GM23338 (cell line): Measurements from ENCODE around the gene RAB1B. TPM values are rescaled to one million over a fixed set of nuclear protein-coding genes. Genes with fewer than 3 reads are reported as not detected.

Experiments
- ATAC-seq: fragments of 200-7000 bp; cut with Tn5 transposase; 3 replicates; pipeline ENCODE4 v1.9.1; 2020
- DNase-seq: peaks from one replicate; pipeline ENCODE4 v3.0.0-alpha.2; 2015; ENCODE audit warnings: low spot score
- H2AFZ ChIP-seq: fragments of 200-600 bp; sonication (generic); 2 replicates; pipeline ENCODE4 v1.8.0; 2016; ENCODE audit warnings: antibody characterized with exemption, mild to moderate bottlenecking, moderate library complexity
- H3F3A ChIP-seq: fragments of 200-600 bp; sonication (generic); replicated peaks from 2 replicates; pipeline ENCODE4 v1.8.0; 2017; ENCODE audit warnings: antibody characterized with exemption, mixed run types, low read depth
- H3K27ac ChIP-seq: fragments of 200-600 bp; sonication (generic); 2 replicates; pipeline ENCODE4 v1.6.1; 2016; ENCODE audit warnings: low read depth
- H3K27me3 ChIP-seq: fragments of 200-600 bp; sonication (generic); 2 replicates; pipeline ENCODE4 v1.8.0; 2016; ENCODE audit warnings: mild to moderate bottlenecking, mixed run types, moderate library complexity; ENCODE audit not compliant: insufficient read depth
- H3K36me3 ChIP-seq: fragments of 200-600 bp; sonication (generic); 2 replicates; pipeline ENCODE4 v1.8.0; 2016; ENCODE audit warnings: mild to moderate bottlenecking; ENCODE audit not compliant: insufficient read depth
- H3K4me1 ChIP-seq: fragments of 200-600 bp; sonication (generic); 2 replicates; pipeline ENCODE4 v1.8.0; 2016; ENCODE audit warnings: mild to moderate bottlenecking, moderate library complexity; ENCODE audit not compliant: insufficient read depth
- H3K4me2 ChIP-seq: fragments of 200-600 bp; sonication (generic); 2 replicates; pipeline ENCODE4 v1.7.1; 2017; ENCODE audit warnings: mixed run types
- H3K4me3 ChIP-seq: fragments of 200-600 bp; sonication (generic); 2 replicates; pipeline ENCODE4 v1.6.1; 2016; ENCODE audit warnings: mixed run types
- H3K79me2 ChIP-seq: fragments of 200-600 bp; sonication (generic); replicated peaks from 2 replicates; pipeline ENCODE4 v1.8.0; 2017; ENCODE audit warnings: mild to moderate bottlenecking; ENCODE audit not compliant: insufficient read depth
- H3K9me2 ChIP-seq: fragments of 200-600 bp; sonication (generic); 2 replicates; pipeline ENCODE4 v1.8.0; 2017; ENCODE audit not compliant: insufficient read depth
- H4K20me1 ChIP-seq: fragments of 200-600 bp; sonication (generic); replicated peaks from 2 replicates; pipeline ENCODE4 v1.8.0; 2017; ENCODE audit warnings: mild to moderate bottlenecking; ENCODE audit not compliant: insufficient read depth
- H3K27ac Mint-ChIP-seq: 2 replicates; pipeline ENCODE4 v1.8.0; 2020; ENCODE audit warnings: inconsistent platforms, mild to moderate bottlenecking, moderate library complexity, mixed read lengths
- H3K27me3 Mint-ChIP-seq: 3 replicates; pipeline ENCODE4 v1.8.0; 2022; ENCODE audit warnings: low read depth, mild to moderate bottlenecking, moderate library complexity, mixed read lengths, inconsistent platforms; ENCODE audit not compliant: insufficient read depth, poor library complexity
- H3K36me3 Mint-ChIP-seq: 3 replicates; pipeline ENCODE4 v1.8.0; 2021; ENCODE audit warnings: low read depth, mild to moderate bottlenecking, inconsistent platforms, moderate library complexity, mixed read lengths
- H3K4me1 Mint-ChIP-seq: 3 replicates; pipeline ENCODE4 v1.8.0; 2020; ENCODE audit warnings: mild to moderate bottlenecking, inconsistent platforms, mixed read lengths
- H3K4me3 Mint-ChIP-seq: 3 replicates; pipeline ENCODE4 v1.8.0; 2021; ENCODE audit warnings: moderate library complexity, mild to moderate bottlenecking, inconsistent platforms, mixed read lengths
- H3K9me3 Mint-ChIP-seq: 3 replicates; pipeline ENCODE4 v1.8.0; 2020; ENCODE audit warnings: moderate library complexity, mild to moderate bottlenecking, inconsistent platforms, mixed read lengths
- CREB1 ChIP-seq: fragments of 250-450 bp; sonication (Bioruptor Pico); IDR thresholded peaks from 2 replicates; pipeline ENCODE4 v1.5.0; 2020; ENCODE audit warnings: low read depth, mild to moderate bottlenecking, moderate library complexity
- EZH2 ChIP-seq: fragments of 200-600 bp; sonication (generic); IDR thresholded peaks from one replicate; pipeline ENCODE4 v1.8.0; 2017; ENCODE audit warnings: antibody characterized with exemption, mild to moderate bottlenecking, low read depth; ENCODE audit not compliant: unreplicated experiment
- EZH2phosphoT487 ChIP-seq: fragments of 200-600 bp; sonication (generic); IDR thresholded peaks from one replicate; pipeline ENCODE4 v1.8.1; 2018; ENCODE audit warnings: antibody characterized with exemption; ENCODE audit not compliant: unreplicated experiment
- JUNB ChIP-seq: IDR thresholded peaks from one replicate; pipeline ENCODE4 v1.6.1; 2016; ENCODE audit warnings: antibody characterized with exemption; ENCODE audit not compliant: unreplicated experiment
- NANOG ChIP-seq: IDR thresholded peaks from 2 replicates; pipeline ENCODE4 v1.6.1; 2016; ENCODE audit warnings: antibody characterized with exemption, borderline replicate concordance
- ZNF114 ChIP-seq: fragments of 250-450 bp; sonication (Bioruptor Pico); IDR thresholded peaks from 2 replicates; pipeline ENCODE4 v1.5.0; 2020; ENCODE audit warnings: mild to moderate bottlenecking, moderate library complexity
- ZNF331 ChIP-seq: fragments of 250-450 bp; sonication (Bioruptor Pico); IDR thresholded peaks from 2 replicates; pipeline ENCODE4 v1.5.0; 2020; ENCODE audit warnings: low read depth, mild to moderate bottlenecking, moderate library complexity
- polyA plus RNA-seq: library from polyadenylated mRNA; unstranded; fragments of >200 nt; fragmentation: Nextera tagmentation; extraction: Ambion mirVana; gene quantifications from 2 replicates; pipeline ENCODE4 v1.2.1, GENCODE V29; 2016
- total RNA-seq: library from RNA; depleted of rRNA; stranded (reverse); fragments of >200 nt; shearing (Covaris generic); gene quantifications from 2 replicates; pipeline ENCODE4 v1.2.3, GENCODE V29; 2014
- TF ChIP-seq, protein P1 (sequence below), 2 experiments: fragments of 200-600 bp in 1 of 2; sonication (generic) in 1 of 2; conservative IDR thresholded peaks; 2 replicates each; pipeline versions ENCODE4 v1.5.1 to v1.6.1; 2016 to 2017; ENCODE audit warnings: antibody characterized with exemption in 2 of 2, low read depth in 2 of 2, mild to moderate bottlenecking in 2 of 2, moderate library complexity in 1 of 2
- TF ChIP-seq, protein P2 (sequence below): fragments of 250-450 bp; sonication (Bioruptor Pico); IDR thresholded peaks from 2 replicates; pipeline ENCODE4 v1.5.0; 2020; ENCODE audit warnings: mild to moderate bottlenecking, moderate library complexity

RAB1B gene
- total and polyA plus RNA-seq, 2 experiments from 2014 or later, result 30.5 to 92.7 TPM

GRCh38 chr11:66235141-66235540, 33.3 kb upstream of the RAB1B start (continued):
- TF ChIP-seq, protein P1, sequence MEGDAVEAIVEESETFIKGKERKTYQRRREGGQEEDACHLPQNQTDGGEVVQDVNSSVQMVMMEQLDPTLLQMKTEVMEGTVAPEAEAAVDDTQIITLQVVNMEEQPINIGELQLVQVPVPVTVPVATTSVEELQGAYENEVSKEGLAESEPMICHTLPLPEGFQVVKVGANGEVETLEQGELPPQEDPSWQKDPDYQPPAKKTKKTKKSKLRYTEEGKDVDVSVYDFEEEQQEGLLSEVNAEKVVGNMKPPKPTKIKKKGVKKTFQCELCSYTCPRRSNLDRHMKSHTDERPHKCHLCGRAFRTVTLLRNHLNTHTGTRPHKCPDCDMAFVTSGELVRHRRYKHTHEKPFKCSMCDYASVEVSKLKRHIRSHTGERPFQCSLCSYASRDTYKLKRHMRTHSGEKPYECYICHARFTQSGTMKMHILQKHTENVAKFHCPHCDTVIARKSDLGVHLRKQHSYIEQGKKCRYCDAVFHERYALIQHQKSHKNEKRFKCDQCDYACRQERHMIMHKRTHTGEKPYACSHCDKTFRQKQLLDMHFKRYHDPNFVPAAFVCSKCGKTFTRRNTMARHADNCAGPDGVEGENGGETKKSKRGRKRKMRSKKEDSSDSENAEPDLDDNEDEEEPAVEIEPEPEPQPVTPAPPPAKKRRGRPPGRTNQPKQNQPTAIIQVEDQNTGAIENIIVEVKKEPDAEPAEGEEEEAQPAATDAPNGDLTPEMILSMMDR (conservative IDR thresholded peaks at IDR 0.05; ENCODE audit: low read depth in 2 of 2), result no peak

DNA sequence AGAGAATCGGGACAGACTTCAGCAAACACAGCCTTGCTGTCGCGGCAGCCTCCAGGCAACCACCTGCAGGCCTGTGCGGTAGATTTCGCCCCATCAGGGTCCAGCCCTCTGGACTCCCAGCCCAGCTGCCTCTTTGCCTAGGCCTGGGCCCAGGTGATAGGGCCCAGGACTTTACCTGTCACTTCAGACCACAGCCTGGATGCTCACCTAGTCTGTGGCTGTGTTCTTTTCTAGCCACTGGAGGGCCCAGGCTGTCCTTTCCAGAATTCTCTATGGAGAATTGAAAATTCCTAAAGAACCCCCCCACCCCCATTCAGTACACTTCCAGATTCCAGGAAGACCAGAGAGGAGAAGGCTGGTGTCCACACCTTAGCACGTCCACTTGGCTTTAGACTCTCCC, 30.6 kb upstream of the RAB1B start:
- DNase-seq (peak; percentile 24), ATAC-seq (peak; percentile 72)
- Mint-ChIP-seq H3K27me3 (peaks cover 10% of the 10 kb centered on the region), H3K9me3 (no peaks in the 10 kb centered on the region), H3K36me3 (peaks cover 2% of the 10 kb centered on the region; the same call in 1 of the 3 replicates), H3K27ac (peak overlapping the region; percentile 65; the same call in 1 of the 2 replicates), H3K4me3 (no peak overlapping the region), H3K4me1 (peaks cover 4% of the 10 kb centered on the region; the same call in 1 of the 3 replicates)
- TF ChIP-seq EZH2phosphoT487 (no peak), ZNF331 (no peak), CREB1 (CRISPR knock-in tag) (no peak), ZNF114 (CRISPR knock-in tag) (no peak), NANOG (no peak), JUNB (no peak), EZH2 (no peak)
- TF ChIP-seq, protein P1 (conservative IDR thresholded peaks at IDR 0.05; ENCODE audit: low read depth in 2 of 2), result peak in 1 of 2 experiments; percentile 5; a peak in 1 of 4 replicates
- TF ChIP-seq, protein P2, sequence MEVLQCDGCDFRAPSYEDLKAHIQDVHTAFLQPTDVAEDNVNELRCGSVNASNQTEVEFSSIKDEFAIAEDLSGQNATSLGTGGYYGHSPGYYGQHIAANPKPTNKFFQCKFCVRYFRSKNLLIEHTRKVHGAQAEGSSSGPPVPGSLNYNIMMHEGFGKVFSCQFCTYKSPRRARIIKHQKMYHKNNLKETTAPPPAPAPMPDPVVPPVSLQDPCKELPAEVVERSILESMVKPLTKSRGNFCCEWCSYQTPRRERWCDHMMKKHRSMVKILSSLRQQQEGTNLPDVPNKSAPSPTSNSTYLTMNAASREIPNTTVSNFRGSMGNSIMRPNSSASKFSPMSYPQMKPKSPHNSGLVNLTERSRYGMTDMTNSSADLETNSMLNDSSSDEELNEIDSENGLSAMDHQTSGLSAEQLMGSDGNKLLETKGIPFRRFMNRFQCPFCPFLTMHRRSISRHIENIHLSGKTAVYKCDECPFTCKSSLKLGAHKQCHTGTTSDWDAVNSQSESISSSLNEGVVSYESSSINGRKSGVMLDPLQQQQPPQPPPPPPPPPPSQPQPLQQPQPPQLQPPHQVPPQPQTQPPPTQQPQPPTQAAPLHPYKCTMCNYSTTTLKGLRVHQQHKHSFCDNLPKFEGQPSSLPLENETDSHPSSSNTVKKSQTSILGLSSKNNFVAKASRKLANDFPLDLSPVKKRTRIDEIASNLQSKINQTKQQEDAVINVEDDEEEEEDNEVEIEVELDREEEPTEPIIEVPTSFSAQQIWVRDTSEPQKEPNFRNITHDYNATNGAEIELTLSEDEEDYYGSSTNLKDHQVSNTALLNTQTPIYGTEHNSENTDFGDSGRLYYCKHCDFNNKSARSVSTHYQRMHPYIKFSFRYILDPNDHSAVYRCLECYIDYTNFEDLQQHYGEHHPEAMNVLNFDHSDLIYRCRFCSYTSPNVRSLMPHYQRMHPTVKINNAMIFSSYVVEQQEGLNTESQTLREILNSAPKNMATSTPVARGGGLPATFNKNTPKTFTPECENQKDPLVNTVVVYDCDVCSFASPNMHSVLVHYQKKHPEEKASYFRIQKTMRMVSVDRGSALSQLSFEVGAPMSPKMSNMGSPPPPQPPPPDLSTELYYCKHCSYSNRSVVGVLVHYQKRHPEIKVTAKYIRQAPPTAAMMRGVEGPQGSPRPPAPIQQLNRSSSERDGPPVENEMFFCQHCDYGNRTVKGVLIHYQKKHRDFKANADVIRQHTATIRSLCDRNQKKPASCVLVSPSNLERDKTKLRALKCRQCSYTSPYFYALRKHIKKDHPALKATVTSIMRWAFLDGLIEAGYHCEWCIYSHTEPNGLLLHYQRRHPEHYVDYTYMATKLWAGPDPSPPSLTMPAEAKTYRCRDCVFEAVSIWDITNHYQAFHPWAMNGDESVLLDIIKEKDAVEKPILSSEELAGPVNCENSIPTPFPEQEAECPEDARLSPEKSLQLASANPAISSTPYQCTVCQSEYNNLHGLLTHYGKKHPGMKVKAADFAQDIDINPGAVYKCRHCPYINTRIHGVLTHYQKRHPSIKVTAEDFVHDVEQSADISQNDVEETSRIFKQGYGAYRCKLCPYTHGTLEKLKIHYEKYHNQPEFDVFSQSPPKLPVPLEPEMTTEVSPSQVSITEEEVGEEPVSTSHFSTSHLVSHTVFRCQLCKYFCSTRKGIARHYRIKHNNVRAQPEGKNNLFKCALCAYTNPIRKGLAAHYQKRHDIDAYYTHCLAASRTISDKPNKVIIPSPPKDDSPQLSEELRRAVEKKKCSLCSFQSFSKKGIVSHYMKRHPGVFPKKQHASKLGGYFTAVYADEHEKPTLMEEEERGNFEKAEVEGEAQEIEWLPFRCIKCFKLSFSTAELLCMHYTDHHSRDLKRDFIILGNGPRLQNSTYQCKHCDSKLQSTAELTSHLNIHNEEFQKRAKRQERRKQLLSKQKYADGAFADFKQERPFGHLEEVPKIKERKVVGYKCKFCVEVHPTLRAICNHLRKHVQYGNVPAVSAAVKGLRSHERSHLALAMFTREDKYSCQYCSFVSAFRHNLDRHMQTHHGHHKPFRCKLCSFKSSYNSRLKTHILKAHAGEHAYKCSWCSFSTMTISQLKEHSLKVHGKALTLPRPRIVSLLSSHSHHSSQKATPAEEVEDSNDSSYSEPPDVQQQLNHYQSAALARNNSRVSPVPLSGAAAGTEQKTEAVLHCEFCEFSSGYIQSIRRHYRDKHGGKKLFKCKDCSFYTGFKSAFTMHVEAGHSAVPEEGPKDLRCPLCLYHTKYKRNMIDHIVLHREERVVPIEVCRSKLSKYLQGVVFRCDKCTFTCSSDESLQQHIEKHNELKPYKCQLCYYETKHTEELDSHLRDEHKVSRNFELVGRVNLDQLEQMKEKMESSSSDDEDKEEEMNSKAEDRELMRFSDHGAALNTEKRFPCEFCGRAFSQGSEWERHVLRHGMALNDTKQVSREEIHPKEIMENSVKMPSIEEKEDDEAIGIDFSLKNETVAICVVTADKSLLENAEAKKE (CRISPR knock-in tag), result no peak
- Histone ChIP-seq H4K20me1 (no peaks in the 10 kb centered on the region; the same call in 1 of the 2 replicates), H3K4me1 (no peaks in the 10 kb centered on the region), H3K36me3 (no peaks in the 10 kb centered on the region; the same call in 1 of the 2 replicates), H3K27ac (no peak overlapping the region), H3K79me2 (no peaks in the 10 kb centered on the region), H3K27me3 (no peaks in the 10 kb centered on the region), H3K4me3 (no peak overlapping the region), H3K9me2 (no peaks in the 10 kb centered on the region), H3K4me2 (no peak overlapping the region), H2AFZ (no peak overlapping the region), H3F3A (0 out of 2 replicates have a peak, but pooled peaks cover 4% of the 10 kb centered on the region)
